ENCODE measurements around the gene SPATS2L. TPM values are rescaled to one million over a fixed set of nuclear protein-coding genes. Genes with fewer than 3 reads are reported as not detected.

SPATS2L gene
- total RNA-seq, 1 experiment from 2014 or later = 174 TPM

- no peak for ATAC-seq
- Histone ChIP-seq H3K27me3 (ENCODE audit: low read length) (no peaks in the 10 kb centered on the region), H3K9ac (ENCODE audit: low read length) (no peak overlapping the region), H3K36me3 (ENCODE audit: low read depth, low read length) (peaks cover 16% of the 10 kb centered on the region), H3K27ac (ENCODE audit: low read length) (no peak overlapping the region), H3K4me2 (ENCODE audit: low read length) (no peak overlapping the region), H3K79me2 (ENCODE audit: low read length) (peaks cover 95% of the 10 kb centered on the region), H3K9me2 (replicated peaks; ENCODE audit: low read length) (no peaks in the 10 kb centered on the region), H3F3A (ENCODE audit: low read length, unreplicated experiment) (no peaks in the 10 kb centered on the region), H3K4me1 (ENCODE audit: insufficient read depth, low read length) (peaks cover 43% of the 10 kb centered on the region), H3K9me3 (ENCODE audit: low read length) (no peaks in the 10 kb centered on the region), H3K4me3 (ENCODE audit: low read length) (no peak overlapping the region), H2AFZ (ENCODE audit: low read length) (no peak overlapping the region), H4K20me1 (ENCODE audit: low read length) (no peaks in the 10 kb centered on the region)
- intact Hi-C loops (cut with micrococcal nuclease) = no loop called here
- ChIA-PET POLR2A (ENCODE audit: unreplicated experiment) (no interaction called here), CTCF (interaction anchor here (0.6 kb wide), 1 partner anchor 56 kb away, joined by 3 read pairs; no protein-coding TSS in a partner anchor)
- no TSS peak for BruUV-seq (replicated peaks)
- no peak for DNase-seq
- TF ChIP-seq EZH2 (IDR thresholded peaks at IDR 0.05; ENCODE audit: low read length, unreplicated experiment) (no peak), CTCF (conservative IDR thresholded peaks at IDR 0.05; ENCODE audit: low read depth, low read length) (no peak), EZH2phosphoT487 (IDR thresholded peaks at IDR 0.05; ENCODE audit: borderline replicate concordance, low read length) (no peak)
Measured at GRCh38 chr2:200379481-200380090, 73.1 kb downstream of the SPATS2L start.

DNA sequence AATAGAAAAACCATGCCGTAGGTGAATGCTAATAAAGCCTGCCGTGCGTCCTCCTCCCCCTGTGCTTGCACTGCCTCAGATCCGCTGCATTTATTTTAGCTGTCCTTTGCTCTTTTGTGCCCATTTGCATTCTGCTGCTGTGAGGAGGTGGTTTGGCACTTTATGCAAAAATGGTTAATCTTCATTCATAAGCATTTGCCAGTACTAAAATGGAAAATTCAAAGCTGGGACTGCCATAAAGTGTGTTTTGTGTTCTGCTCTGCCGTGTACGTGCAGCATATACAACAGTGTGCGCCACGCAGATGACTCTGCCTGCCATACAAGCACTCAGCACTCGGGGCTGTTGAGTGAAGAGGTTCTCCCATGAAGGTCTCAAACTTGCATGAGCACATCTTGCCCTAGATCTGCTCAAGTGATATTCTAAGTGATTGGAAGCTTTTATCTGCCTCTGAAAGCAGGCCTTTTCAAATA is 73.6 kb downstream of the SPATS2L start:
- Histone ChIP-seq H3K27ac (ENCODE audit: low read length) (0 out of 2 replicates have a peak overlapping the region, but pooled peaks have one; percentile 4), H3K9me3 (ENCODE audit: low read length) (no peaks in the 10 kb centered on the region), H3K9ac (ENCODE audit: low read length) (no peak overlapping the region), H3K36me3 (ENCODE audit: low read depth, low read length) (peaks cover 11% of the 10 kb centered on the region), H2AFZ (ENCODE audit: low read length) (no peak overlapping the region), H3K9me2 (replicated peaks; ENCODE audit: low read length) (no peaks in the 10 kb centered on the region), H4K20me1 (ENCODE audit: low read length) (no peaks in the 10 kb centered on the region), H3K79me2 (ENCODE audit: low read length) (peaks cover 95% of the 10 kb centered on the region), H3K4me2 (ENCODE audit: low read length) (no peak overlapping the region), H3K4me3 (ENCODE audit: low read length) (no peak overlapping the region), H3K27me3 (ENCODE audit: low read length) (no peaks in the 10 kb centered on the region), H3F3A (ENCODE audit: low read length, unreplicated experiment) (no peaks in the 10 kb centered on the region), H3K4me1 (ENCODE audit: insufficient read depth, low read length) (peaks cover 42% of the 10 kb centered on the region)
- ChIA-PET CTCF (no interaction called here), POLR2A (ENCODE audit: unreplicated experiment) (no interaction called here)
- TF ChIP-seq EZH2phosphoT487 (IDR thresholded peaks at IDR 0.05; ENCODE audit: borderline replicate concordance, low read length) (no peak), EZH2 (IDR thresholded peaks at IDR 0.05; ENCODE audit: low read length, unreplicated experiment) (no peak), CTCF (conservative IDR thresholded peaks at IDR 0.05; ENCODE audit: low read depth, low read length) (no peak)
- ATAC-seq (no peak), DNase-seq (no peak)
- no TSS peak for BruUV-seq (replicated peaks)
- intact Hi-C loops (cut with micrococcal nuclease) = no loop called here

DNA sequence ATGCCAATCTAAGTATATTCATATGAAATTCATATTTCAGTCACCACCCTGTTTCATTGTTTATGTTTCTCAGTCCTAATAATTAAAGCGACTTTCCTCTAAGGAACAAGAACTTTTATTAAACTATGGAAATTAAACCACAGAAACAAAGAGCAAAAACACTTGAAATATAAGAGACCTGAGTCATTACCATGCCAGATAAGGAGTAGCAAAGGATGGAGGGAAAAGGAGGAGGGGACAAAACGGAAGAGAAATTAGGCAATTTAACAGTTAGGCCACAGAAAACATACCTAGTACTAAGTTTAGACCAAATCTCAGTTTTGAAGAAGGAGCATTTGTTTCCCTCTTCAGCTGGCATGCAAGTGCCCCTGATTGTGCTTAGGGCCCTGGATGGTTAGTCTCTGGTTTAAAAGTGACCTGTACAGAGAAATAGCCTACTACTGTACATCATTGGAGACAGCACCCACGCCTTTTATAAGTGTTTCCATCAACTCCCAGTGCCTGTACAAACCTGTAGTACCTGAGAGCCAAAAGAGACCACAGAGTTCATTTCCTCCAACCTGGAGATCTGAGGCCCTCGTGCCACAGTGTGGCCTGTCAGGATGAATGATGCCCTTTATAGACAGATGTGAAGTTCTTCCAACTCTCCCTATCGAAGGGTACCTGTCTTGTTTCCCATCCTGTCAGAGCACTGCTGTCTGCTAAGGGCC is 74.5 kb downstream of the SPATS2L start:
- H3K9ac ChIP-seq (ENCODE audit: low read length) = no peak overlapping the region
- POLR2A ChIA-PET (ENCODE audit: unreplicated experiment) = no interaction called here

More for the DNA sequence above, 74.5 kb downstream of the SPATS2L start:
- H2AFZ ChIP-seq (ENCODE audit: low read length) = no peak overlapping the region
- 0 out of 2 replicates have a peak overlapping the region, but pooled peaks have one; percentile 4 for H3K27ac ChIP-seq (ENCODE audit: low read length)
- ATAC-seq = no peak
- no peaks in the 10 kb centered on the region for H3K9me3 ChIP-seq (ENCODE audit: low read length)
- no peak overlapping the region for H3K4me2 ChIP-seq (ENCODE audit: low read length)
- peaks cover 42% of the 10 kb centered on the region for H3K4me1 ChIP-seq (ENCODE audit: insufficient read depth, low read length)
- BruUV-seq (replicated peaks) = no TSS peak
- CTCF ChIA-PET = no interaction called here
- intact Hi-C loops (cut with micrococcal nuclease) = no loop called here
- no peaks in the 10 kb centered on the region for H3K27me3 ChIP-seq (ENCODE audit: low read length)
- TF ChIP-seq EZH2phosphoT487 (IDR thresholded peaks at IDR 0.05; ENCODE audit: borderline replicate concordance, low read length) (no peak), EZH2 (IDR thresholded peaks at IDR 0.05; ENCODE audit: low read length, unreplicated experiment) (no peak), CTCF (conservative IDR thresholded peaks at IDR 0.05; ENCODE audit: low read depth, low read length) (no peak)
- no peaks in the 10 kb centered on the region for H3F3A ChIP-seq (ENCODE audit: low read length, unreplicated experiment)
- peaks cover 12% of the 10 kb centered on the region for H3K36me3 ChIP-seq (ENCODE audit: low read depth, low read length)
- H3K4me3 ChIP-seq (ENCODE audit: low read length) = no peak overlapping the region
- DNase-seq = no peak
- H3K9me2 ChIP-seq (replicated peaks; ENCODE audit: low read length) = no peaks in the 10 kb centered on the region
- peaks cover 93% of the 10 kb centered on the region for H3K79me2 ChIP-seq (ENCODE audit: low read length)
- H4K20me1 ChIP-seq (ENCODE audit: low read length) = no peaks in the 10 kb centered on the region
